Measurements from ENCODE around the gene CRYGD. TPM values are rescaled to one million over a fixed set of nuclear protein-coding genes. Genes with fewer than 3 reads are reported as not detected.

Gene CRYGD
- total RNA-seq, 2 donors from 2014 or later: not detected

DNA sequence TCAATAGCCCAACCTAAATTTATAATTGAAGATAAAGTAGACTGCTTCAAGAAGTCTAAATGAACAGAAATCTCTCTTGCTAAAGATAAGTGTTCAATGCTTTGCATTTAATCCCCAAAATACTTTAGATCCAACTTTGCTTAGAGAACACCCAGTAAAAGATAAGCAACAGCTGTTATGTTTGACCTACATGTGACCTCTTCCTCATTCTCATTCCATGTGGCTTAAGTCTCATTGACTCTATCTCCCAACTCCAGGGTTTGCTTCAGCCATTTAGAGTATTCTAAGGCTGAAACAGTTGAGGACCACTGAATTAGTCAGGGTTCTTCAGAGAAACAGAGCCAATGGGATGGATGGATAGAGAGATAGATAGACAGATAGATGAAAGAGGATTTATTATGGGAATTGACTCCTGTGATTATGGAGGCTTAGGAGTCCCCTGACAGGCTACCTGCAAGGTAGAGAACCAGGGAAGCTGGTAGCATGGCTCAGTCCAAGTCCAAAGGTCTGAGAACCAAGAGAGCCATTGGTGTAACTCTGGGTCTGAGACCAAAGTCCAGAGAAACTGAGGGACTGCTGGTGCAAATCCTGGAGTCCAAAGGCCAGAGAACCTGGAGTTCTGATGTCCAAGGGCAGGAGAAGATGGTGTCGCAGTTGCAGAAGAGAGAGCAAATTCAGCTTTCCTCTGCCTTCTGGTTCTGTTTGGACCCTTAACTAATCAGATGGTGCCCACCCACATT is 32.1 kb downstream of the CRYGD start:
- H3K27ac Mint-ChIP-seq: no peak overlapping the region
- DNase-seq (no peak), ATAC-seq (no peak)
- H3K4me1 Mint-ChIP-seq: peaks cover 2% of the 10 kb centered on the region
- H3K9me3 ChIP-seq (ENCODE audit: control insufficient read depth, low read length, poor library complexity, severe bottlenecking): no peaks in the 10 kb centered on the region
- H3K36me3 Mint-ChIP-seq (ENCODE audit: low read depth): peaks cover 2% of the 10 kb centered on the region
- peaks cover 12% of the 10 kb centered on the region for H3K27me3 Mint-ChIP-seq
- no peak overlapping the region for H3K4me3 Mint-ChIP-seq

DNA sequence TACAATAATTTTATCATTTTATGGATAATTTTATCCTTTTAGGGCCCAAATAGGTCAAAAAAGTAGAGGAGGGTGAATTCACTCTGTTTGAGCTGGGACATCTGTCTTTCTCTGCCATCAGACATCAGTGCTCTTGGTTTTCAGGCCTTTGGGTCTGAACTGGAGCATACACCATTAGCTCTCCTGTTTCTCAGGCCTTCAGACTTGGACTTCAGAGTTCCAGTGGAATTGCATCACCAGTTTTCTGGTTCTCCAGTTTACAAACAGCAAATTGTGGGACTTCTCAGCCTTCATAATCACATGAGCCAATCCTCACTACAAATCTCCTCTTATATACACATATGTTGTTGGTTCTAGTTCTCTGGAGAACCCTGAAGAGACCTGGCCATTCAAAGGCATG is 33.9 kb downstream of the CRYGD start:
- no peak for ATAC-seq
- no peak for DNase-seq
- Mint-ChIP-seq H3K4me1 (no peaks in the 10 kb centered on the region), H3K36me3 (ENCODE audit: low read depth) (no peaks in the 10 kb centered on the region), H3K27me3 (peaks cover 7% of the 10 kb centered on the region), H3K4me3 (no peak overlapping the region), H3K27ac (no peak overlapping the region)
- no peaks in the 10 kb centered on the region for H3K9me3 ChIP-seq (ENCODE audit: control insufficient read depth, low read length, poor library complexity, severe bottlenecking)

DNA sequence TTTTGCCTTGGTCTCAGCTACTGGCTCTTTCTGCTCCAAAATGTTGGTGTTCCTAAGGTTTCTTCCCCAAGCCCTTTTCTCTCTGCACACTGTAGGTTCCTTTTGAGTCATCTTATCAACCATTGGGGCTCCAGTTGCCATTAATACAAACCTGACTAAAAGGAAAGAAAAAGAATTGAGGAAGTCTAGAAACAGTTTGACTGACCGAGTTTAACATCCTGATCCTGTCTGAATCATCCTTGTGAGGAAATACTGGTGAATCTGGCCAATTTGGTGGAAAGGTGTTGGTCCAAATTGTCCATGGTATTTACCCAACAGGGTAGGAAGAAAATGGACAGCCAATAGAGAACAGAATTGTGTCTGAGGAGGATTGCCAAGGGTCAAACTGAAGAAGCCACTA is 38.3 kb downstream of the CRYGD start:
- Mint-ChIP-seq H3K4me1 (no peaks in the 10 kb centered on the region), H3K27me3 (peaks cover 7% of the 10 kb centered on the region), H3K36me3 (ENCODE audit: low read depth) (peaks cover 2% of the 10 kb centered on the region), H3K27ac (no peak overlapping the region), H3K4me3 (no peak overlapping the region)
- H3K9me3 ChIP-seq (ENCODE audit: control insufficient read depth, low read length, poor library complexity, severe bottlenecking): no peaks in the 10 kb centered on the region
- DNase-seq (no peak), ATAC-seq (no peak)

DNA sequence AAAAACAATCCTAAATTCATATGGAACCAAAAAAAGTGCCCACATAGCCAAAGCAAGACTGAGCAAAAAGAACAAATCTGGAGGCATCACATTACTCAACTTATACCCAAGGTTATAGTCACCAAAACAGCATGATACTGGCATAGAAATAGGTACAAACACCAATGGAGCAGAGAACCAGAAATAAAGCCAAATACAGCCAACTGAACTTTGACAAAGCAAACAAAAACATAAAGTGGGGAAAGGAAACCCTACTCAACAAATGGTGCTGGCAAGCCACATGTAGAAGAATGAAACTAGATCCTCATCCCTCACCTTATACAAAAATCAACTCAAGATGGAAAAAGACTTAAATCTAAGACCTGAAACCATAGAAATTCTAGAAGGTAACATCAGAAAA is 40.5 kb downstream of the CRYGD start:
- Mint-ChIP-seq H3K36me3 (ENCODE audit: low read depth) (peaks cover 2% of the 10 kb centered on the region), H3K4me1 (no peaks in the 10 kb centered on the region), H3K27ac (no peak overlapping the region), H3K4me3 (no peak overlapping the region), H3K27me3 (peaks cover 14% of the 10 kb centered on the region)
- no peaks in the 10 kb centered on the region for H3K9me3 ChIP-seq (ENCODE audit: control insufficient read depth, low read length, poor library complexity, severe bottlenecking)
- ATAC-seq (no peak), DNase-seq (no peak)

DNA sequence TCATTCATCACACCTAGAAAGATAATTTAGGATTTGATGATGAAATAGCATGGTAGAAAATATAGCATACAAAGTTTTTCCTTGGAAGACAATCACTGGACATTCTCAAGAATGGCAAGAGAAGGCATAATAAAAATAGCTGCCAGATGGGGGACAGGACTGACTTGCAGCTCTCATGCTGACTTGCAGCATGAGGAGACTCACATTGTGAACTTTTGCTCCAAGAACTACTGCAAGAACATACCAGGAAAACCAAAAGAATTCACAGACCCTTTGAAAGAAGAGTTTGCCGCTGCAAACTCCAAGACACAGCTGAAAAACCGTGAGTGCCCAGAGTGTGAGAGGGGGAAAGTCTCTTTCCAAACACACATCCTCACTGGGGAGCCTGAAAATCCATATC is 47.0 kb downstream of the CRYGD start:
- no peaks in the 10 kb centered on the region for H3K4me1 Mint-ChIP-seq
- H3K27ac Mint-ChIP-seq: no peak overlapping the region
- H3K4me3 Mint-ChIP-seq: no peak overlapping the region
- DNase-seq: no peak
- ATAC-seq: no peak
- peaks cover 2% of the 10 kb centered on the region for H3K36me3 Mint-ChIP-seq (ENCODE audit: low read depth)
- H3K27me3 Mint-ChIP-seq: peaks cover 58% of the 10 kb centered on the region
- H3K9me3 ChIP-seq (ENCODE audit: control insufficient read depth, low read length, poor library complexity, severe bottlenecking): no peaks in the 10 kb centered on the region

DNA sequence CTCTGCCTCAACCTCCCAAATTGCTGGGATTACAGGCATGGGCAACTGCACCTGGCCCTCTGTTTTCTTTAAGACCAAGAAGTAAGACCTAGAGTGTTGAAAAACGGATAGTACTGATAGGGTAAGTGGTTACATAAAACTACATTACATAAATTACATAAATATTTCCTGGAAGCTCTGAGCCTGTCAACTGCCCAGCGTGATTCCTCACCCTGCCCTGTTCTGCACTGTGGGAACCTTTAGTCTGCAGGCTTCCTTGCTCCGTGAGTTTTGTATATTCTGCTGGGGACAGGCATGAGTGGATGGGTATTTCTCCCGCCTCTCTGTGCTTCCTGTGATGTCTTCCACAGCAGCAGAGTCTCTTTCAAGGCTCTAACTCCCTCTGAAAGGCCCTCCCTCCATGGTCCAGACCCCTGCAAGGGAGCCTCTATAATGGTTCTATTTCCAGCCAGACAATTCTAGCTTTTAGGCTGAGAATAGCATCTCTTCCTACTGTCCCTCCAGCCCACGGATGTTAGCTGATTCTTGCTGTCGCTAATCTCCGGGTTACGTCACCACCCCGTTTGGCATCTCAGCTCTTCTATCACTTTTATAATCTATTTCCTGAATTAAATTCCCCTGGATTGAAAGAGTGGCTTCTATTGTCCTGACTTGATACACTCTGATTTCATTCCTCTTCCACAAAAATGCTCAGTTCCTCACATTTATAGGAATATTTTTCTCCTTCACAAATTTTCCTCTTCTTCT is 49.5 kb downstream of the CRYGD start:
- Mint-ChIP-seq H3K4me1 (no peaks in the 10 kb centered on the region), H3K27me3 (peaks cover 58% of the 10 kb centered on the region), H3K36me3 (ENCODE audit: low read depth) (no peaks in the 10 kb centered on the region), H3K4me3 (no peak overlapping the region), H3K27ac (no peak overlapping the region)
- no peak for DNase-seq
- no peak for ATAC-seq
- no peaks in the 10 kb centered on the region for H3K9me3 ChIP-seq (ENCODE audit: control insufficient read depth, low read length, poor library complexity, severe bottlenecking)

DNA sequence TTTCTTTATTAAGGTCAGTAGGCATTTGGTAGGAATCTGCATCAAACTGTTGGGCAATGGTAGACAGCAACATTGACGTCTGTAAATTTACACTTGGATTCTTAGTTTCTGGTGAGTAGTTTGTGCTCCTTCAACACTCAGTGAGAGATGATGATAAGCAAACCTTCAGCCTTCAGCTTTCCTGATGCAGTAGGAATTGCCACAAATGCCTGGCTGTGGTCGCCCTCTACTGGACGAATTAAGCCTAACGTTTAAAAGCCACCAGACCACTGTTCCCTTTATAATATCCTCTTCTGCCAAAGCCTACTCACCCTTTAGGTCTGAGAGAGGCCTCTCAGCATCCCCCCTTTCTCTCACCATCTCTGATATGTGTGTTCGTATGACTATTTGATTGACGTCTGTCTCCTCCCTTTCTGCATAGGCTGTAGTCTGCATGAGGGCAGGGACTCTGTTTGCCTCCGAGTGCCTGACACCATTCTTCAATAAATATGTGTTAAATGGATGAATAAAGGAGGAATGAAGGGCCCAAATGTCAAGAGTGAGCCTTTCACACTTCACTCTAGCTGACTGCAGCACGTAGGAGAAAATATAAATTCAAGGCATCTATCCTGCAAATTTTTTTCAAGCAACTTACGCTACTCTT is 52.0 kb downstream of the CRYGD start:
- Mint-ChIP-seq H3K4me3 (no peak overlapping the region), H3K27ac (no peak overlapping the region), H3K27me3 (peaks cover 37% of the 10 kb centered on the region), H3K4me1 (no peaks in the 10 kb centered on the region), H3K36me3 (ENCODE audit: low read depth) (no peaks in the 10 kb centered on the region)
- H3K9me3 ChIP-seq (ENCODE audit: control insufficient read depth, low read length, poor library complexity, severe bottlenecking): no peaks in the 10 kb centered on the region
- peak in 1 of 3 donors; percentile 41 for DNase-seq
- peak; percentile 72 for ATAC-seq

Other genes starting within 250 kb of the CRYGD start
- 10 to 100 TPM; 14.3 to 14.4 TPM for gene PLEKHM3, start 99.0 kb downstream of the CRYGD start, total RNA-seq
- not detected for gene CRYGC, start 5.3 kb upstream of the CRYGD start, total RNA-seq
- not detected for gene CRYGB, start 21.6 kb upstream of the CRYGD start, total RNA-seq
- gene CRYGA, start 39.1 kb upstream of the CRYGD start, total RNA-seq: not detected
- gene C2orf80, start 65.5 kb upstream of the CRYGD start, total RNA-seq: not detected
- gene IDH1, start 130.5 kb upstream of the CRYGD start, total RNA-seq: 1 to 10 TPM; 3.5 to 5.8 TPM
- 10 to 100 TPM; 34.5 to 41.5 TPM for gene PIKFYVE, start 141.7 kb upstream of the CRYGD start, total RNA-seq

Measured in T-helper 17 cell (primary cell).